Mesothelial cell of epicardium (in vitro differentiated cells): ENCODE measurements around the gene CASP6. TPM values are rescaled to one million over a fixed set of nuclear protein-coding genes. Genes with fewer than 3 reads are reported as not detected.

ENCODE experiments used
- DNase-seq, 2 experiments: peaks; one replicate each; pipeline ENCODE4 v3.0.0; 2021; ENCODE audit warnings: low spot score in 2 of 2; ENCODE audit not compliant: unreplicated experiment in 2 of 2
- H3K27ac Mint-ChIP-seq: 2 replicates; pipeline ENCODE4 v1.8.0; 2021; ENCODE audit warnings: mixed read lengths
- H3K27me3 Mint-ChIP-seq: 2 replicates; pipeline ENCODE4 v1.8.0; 2021; ENCODE audit warnings: low read depth, mixed read lengths
- H3K36me3 Mint-ChIP-seq: 2 replicates; pipeline ENCODE4 v1.8.0; 2021; ENCODE audit warnings: mixed read lengths
- H3K4me1 Mint-ChIP-seq: 2 replicates; pipeline ENCODE4 v1.8.0; 2021; ENCODE audit warnings: mixed read lengths
- H3K4me3 Mint-ChIP-seq: 2 replicates; pipeline ENCODE4 v1.8.0; 2021; ENCODE audit warnings: mild to moderate bottlenecking, moderate library complexity, mixed read lengths
- H3K9me3 Mint-ChIP-seq: 2 replicates; pipeline ENCODE4 v1.8.0; 2021; ENCODE audit warnings: mixed read lengths
- CTCF ChIP-seq: fragments of 200-600 bp; sonication (generic); IDR thresholded peaks from one replicate; pipeline ENCODE4 v1.5.0; 2021; ENCODE audit warnings: antibody characterized with exemption; ENCODE audit not compliant: unreplicated experiment
- total RNA-seq: library from RNA; stranded (reverse); gene quantifications from 3 replicates; pipeline ENCODE4 v1.2.1, GENCODE V29; 2021

CASP6 gene
- total RNA-seq, 1 donor from 2014 or later = 36.7 TPM

- Mint-ChIP-seq H3K27me3 (no peaks in the 10 kb centered on the region), H3K4me1 (peaks cover 3% of the 10 kb centered on the region), H3K27ac (no peak overlapping the region), H3K9me3 (peaks cover 29% of the 10 kb centered on the region), H3K4me3 (no peak overlapping the region), H3K36me3 (peaks cover 14% of the 10 kb centered on the region)
- no peak for TF ChIP-seq CTCF
- no peak for DNase-seq
Measured at GRCh38 chr4:109673303-109673702, 29.9 kb downstream of the CASP6 start.

- peaks cover 14% of the 10 kb centered on the region for H3K36me3 Mint-ChIP-seq
- peaks cover 28% of the 10 kb centered on the region for H3K9me3 Mint-ChIP-seq
- no peak for TF ChIP-seq CTCF
- H3K27ac Mint-ChIP-seq = no peak overlapping the region
- no peak for DNase-seq
- no peak overlapping the region for H3K4me3 Mint-ChIP-seq
- H3K27me3 Mint-ChIP-seq = no peaks in the 10 kb centered on the region
- H3K4me1 Mint-ChIP-seq = peaks cover 3% of the 10 kb centered on the region
Measured at GRCh38 chr4:109672169-109672930, 30.9 kb downstream of the CASP6 start.

GRCh38 chr4:109671350-109671749 is 31.9 kb downstream of the CASP6 start:
- no peak overlapping the region for H3K27ac Mint-ChIP-seq
- no peaks in the 10 kb centered on the region for H3K27me3 Mint-ChIP-seq
- H3K9me3 Mint-ChIP-seq = peaks cover 19% of the 10 kb centered on the region

GRCh38 chr4:109665783-109666485 is 37.3 kb downstream of the CASP6 start:
- H3K36me3 Mint-ChIP-seq = no peaks in the 10 kb centered on the region
- no peak for TF ChIP-seq CTCF
- H3K4me3 Mint-ChIP-seq = no peak overlapping the region
- peaks cover 3% of the 10 kb centered on the region for H3K4me1 Mint-ChIP-seq
- H3K27ac Mint-ChIP-seq = no peak overlapping the region
- no peaks in the 10 kb centered on the region for H3K27me3 Mint-ChIP-seq
- H3K9me3 Mint-ChIP-seq = peaks cover 3% of the 10 kb centered on the region
- no peak for DNase-seq

More at GRCh38 chr4:109671350-109671749, 31.9 kb downstream of the CASP6 start:
- Mint-ChIP-seq H3K4me3 (no peak overlapping the region), H3K36me3 (peaks cover 8% of the 10 kb centered on the region), H3K4me1 (peaks cover 3% of the 10 kb centered on the region)
- no peak for DNase-seq
- TF ChIP-seq CTCF = no peak

GRCh38 chr4:109662771-109663170 is 40.5 kb downstream of the CASP6 start:
- no peaks in the 10 kb centered on the region for H3K27me3 Mint-ChIP-seq
- no peak overlapping the region for H3K27ac Mint-ChIP-seq
- no peaks in the 10 kb centered on the region for H3K4me1 Mint-ChIP-seq
- H3K9me3 Mint-ChIP-seq = no peaks in the 10 kb centered on the region
- no peak overlapping the region for H3K4me3 Mint-ChIP-seq
- no peak for TF ChIP-seq CTCF
- DNase-seq = no peak
- H3K36me3 Mint-ChIP-seq = no peaks in the 10 kb centered on the region
